ENCODE results near the gene NPAS1.
"Not testable (repeated sequence)": the region's sequence is repeated elsewhere in the genome, so short reads cannot be mapped to it uniquely, and the experiment has no call there.

Gene NPAS1

DNA sequence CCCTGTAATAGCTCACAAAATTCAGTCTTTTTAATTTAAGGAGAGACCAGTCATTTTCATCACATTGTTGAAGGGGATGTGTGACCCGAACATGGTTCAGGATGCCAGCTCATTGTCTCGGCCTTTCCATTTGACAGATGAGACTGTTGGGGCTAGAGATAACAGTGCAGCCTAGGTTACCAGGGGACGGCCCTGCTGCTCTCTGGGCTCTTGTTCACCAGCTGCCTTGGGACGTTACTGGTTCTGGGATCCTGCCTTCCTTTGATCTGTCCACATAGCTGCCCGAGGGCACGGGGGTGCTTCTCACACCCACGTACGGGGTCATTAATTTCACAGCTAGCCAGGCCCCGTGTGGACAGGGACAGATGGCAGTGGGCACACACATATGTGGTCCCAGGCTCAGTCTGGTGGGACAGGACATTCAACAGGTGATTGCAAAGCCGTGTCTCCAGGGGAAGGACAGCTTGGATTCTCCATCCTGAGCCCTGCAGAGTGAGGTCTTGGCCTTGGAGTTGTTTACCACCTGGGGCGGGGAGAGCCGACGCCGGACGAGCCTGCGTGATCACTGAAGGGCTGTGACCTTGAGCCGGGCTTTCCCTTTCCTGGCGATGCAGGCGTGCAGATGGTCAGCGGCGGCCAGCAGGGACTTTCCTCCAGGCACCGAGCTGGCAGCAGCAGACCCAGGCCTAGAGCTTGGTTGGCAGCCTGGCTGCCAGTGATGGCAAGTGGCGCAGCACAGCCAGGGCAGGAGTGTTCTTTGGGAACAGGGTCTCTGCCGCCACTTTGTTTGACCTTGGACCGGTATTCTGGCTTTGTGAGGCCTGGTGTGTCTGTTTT is 26.7 kb upstream of the NPAS1 start:
- DNase-seq: no peak

DNA sequence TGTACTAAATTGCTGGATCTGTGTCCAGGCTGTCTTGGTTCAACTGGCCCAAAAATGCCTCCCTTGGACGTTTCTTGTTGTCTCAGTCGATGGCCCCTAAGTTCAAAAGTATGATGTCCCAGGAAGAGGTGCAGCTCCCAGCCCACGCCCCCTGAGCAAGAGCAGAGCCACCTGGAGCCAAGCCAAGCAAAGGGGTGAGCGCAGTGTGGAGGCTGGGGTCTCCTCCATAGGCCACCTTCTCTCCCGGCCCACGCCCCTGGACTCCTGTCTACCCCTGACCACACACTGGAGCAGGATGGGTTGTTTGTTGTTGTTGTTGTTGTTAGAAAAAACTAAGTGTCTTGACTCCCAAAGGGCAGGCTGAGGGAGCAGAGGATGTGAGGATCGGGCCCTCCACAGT is 26.0 kb upstream of the NPAS1 start:
- DNase-seq: no peak

DNA sequence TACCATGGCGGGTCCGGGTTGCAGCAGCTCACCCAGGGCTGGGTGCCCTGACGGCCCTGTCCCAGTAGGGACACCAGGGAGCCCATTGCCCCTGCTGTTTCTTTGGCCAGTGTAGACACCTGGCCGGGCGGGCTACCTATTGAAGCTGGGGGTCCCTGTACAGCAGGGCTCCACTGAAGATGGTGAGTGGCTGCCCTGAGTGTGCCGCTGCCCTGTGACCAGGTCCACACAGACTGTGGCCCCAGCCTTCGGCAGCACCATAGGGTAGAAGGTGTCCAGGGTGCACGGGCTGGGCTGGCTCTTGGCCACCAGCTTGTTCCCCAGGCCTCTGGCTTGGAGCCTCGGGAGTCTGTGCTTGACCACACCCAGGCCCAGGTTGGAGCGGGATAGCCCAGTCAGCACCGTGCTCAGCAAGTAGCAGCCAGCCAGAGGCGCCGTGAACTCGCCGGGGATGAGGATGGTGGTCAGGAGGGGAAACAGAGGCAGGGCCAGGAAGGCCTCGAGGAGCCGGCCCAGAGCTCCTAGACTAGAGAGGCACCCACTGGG is 25.4 kb upstream of the NPAS1 start:
- no peak for DNase-seq

DNA sequence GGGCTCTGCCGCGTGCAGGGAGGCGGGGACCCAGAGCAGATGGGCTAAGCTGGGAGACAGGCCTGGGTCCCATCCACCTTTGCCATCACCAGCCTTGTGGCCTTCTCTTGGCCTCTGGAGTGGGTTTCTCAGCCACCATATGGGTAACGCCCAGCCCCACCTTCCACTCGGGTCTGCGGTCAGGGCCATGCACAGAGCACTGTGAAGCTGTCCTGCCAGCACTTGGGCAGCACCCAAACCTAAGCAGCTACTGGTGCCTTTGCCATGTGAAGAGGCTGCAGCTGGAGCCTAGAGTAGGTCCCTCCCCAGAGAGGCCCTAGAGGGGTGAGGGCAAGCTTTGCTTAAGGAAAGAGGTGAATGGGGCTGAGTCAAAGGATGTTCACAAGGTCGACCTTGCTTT is 24.1 kb upstream of the NPAS1 start:
- no peak for DNase-seq

DNA sequence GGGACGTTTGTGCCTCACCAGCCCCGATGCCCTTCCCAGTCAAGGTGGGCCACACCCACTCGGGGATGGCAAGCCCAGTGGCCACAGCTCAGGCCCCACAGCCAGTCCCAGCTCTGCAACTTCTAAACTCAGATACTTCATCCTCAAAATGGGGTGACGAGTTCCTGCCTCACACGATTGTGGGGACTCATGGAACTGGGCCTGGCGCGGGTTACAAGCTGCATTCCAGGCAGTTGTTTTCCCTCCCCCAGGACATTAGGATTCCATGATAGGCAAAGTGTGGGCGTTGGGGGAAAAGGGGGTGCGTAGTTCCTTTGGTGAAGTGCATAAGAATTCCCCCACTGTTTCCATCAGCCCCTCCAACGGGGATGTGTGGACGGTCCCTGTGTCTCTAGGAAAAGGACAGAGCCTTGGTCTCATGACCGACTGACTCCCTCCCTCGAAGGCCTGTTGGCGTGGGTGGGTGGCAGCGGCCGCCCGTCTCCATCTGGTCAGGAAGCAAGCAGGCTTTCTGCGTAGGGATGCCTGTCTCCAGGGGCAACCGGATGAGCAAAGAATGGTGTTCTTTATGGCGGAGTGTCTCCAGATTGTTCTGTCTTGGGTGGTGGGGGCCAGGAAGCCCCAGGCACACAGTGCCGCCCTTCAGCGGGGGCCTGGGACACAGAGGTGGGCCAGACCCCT is 21.1 kb upstream of the NPAS1 start:
- no peak for DNase-seq

DNA sequence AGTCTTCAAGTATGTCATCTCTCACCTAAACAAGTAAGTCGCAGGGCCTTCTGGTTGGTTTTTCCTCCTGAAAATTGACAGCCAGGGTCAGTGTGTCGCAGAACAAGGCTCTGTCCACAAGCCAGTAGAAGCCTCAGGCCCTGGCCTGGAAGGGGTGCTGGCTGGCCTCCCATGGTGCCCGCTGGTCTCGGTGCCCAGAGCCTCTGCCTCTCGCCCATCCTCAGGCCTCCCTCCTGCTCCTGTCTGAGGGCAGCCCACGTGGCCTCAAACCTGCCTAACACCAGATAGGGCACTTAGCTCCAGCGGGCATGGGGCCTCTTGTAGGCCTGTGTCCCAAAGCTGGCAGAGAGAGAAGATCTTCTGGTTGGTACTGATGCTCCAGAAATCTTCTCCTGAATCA is 20.3 kb upstream of the NPAS1 start:
- DNase-seq: no peak

DNA sequence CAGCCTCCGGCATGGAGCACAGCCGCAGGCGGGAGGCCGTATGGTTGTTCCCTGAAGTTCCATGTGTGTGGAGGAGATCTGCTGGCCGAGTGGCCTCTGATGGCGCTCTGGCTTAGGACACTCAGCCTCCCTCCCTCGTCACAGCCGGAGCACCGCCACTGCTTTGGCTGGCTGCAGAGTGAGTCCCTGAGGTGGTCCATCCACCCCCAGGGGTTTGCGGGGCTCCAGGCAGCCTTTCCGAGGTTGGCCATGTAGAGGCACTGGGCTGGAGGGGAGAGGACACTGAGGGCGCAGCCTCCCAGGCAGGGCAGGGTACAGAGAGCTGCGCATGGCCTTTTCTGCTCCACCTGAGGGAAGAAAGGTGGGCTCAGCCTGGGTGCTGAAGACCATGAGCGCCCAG is 19.8 kb upstream of the NPAS1 start:
- DNase-seq: no peak

DNA sequence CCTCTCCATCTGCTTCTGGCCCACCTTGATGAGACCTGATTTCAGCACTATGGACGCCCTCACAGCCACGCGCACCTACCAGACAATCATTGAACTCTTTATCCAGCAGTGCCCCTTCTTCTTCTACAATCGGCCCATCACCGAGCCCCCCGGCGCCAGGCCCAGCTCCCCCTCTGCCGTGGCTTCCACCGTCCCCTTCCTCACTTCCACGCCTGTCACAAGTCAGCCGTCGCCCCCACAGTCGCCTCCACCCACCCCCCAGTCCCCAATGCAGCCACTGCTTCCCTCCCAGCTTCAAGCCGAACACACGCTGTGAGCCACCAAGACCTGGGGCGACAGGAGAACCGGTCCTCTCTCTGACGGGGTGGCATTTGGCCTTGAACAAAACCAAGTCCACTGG is 19.3 kb upstream of the NPAS1 start:
- DNase-seq: no peak

DNA sequence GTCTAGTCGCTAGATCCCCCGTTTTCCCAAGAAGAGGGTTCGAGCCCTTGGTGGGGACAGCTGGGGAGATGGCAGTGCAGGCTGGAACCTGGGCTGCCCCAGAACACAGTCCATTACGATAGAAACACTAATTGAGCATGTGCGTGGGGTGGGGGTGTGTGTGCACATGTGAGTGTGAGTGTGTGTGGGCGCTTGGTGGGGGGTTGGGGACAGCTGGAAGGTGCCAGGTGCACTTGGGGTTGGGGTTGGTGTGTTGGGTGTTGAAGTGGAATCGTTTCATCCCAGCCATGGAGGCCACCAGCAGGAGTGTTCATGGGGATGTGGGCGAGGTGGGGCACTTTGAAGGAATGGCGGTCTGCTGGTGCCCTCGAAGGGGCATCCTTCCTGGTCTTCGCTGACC is 18.1 kb upstream of the NPAS1 start:
- no peak for DNase-seq

DNA sequence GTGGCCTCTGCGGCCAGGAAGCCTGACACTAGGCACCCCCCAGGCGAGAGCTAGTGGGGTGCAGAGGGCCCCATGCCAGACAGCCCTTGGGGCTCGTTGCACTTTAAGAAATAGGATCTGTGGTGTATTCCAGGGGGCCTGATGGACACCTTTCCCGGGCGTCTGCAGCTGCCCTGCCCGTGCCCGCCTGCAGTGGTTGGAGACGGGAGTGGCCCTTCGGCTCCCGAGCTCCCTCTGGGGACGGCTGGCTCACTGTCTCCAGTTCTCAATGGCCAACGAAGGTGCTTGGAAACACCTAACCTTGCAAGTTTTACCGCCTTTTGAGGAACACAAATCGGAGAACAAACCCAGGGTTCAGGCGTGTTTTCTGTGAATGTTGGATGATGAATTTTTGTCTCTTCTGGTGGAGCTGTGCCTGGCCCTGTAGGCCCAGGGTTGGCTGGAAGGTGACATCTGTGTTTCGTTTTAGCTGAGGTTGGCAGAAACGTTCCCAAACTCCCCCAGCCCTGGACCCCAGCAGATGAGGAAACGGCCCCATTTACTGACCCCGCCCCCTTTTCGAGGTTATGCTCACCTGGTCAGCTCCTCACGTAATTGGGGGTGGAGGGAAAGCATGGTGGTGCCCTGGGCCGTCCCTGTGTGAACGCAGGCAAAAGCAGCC is 17.4 kb upstream of the NPAS1 start:
- peak; percentile 15 for DNase-seq

DNA sequence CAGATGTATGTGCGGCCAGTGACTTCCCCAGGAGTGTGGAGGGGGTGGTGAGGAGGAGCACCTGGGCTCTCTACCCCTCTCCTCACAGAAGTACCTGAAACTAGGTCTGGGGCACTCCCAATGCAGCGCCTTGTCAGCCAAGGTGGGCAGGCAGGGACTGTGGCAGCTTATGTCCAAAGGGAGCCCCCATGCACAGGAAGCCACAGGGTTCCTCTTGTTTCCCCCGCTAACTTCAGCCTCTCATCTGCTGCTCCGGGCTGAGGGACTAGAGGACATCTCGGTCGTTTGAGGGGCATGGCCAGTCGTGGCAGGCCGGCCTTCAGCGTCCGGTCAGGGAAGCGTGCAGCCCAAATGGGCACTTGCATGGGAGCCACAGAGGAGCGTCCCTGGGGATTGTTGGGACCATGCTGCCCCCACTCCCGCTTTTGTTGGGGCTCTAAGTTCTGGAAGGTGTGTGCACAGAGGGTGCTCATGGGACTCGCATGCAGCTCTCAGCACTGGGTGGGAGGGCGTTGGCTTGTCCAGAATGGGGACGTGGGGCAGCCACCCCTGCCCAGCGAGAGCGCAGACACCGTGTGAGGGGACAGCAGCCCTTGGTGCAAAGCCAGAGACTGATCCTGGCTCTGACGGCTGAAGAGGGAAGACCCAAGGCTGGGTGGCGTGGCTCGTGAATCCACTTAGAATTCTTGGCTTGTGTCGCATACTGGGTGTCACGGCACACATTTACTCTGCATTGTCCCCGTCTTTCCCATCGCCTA is 16.6 kb upstream of the NPAS1 start:
- DNase-seq: no peak

DNA sequence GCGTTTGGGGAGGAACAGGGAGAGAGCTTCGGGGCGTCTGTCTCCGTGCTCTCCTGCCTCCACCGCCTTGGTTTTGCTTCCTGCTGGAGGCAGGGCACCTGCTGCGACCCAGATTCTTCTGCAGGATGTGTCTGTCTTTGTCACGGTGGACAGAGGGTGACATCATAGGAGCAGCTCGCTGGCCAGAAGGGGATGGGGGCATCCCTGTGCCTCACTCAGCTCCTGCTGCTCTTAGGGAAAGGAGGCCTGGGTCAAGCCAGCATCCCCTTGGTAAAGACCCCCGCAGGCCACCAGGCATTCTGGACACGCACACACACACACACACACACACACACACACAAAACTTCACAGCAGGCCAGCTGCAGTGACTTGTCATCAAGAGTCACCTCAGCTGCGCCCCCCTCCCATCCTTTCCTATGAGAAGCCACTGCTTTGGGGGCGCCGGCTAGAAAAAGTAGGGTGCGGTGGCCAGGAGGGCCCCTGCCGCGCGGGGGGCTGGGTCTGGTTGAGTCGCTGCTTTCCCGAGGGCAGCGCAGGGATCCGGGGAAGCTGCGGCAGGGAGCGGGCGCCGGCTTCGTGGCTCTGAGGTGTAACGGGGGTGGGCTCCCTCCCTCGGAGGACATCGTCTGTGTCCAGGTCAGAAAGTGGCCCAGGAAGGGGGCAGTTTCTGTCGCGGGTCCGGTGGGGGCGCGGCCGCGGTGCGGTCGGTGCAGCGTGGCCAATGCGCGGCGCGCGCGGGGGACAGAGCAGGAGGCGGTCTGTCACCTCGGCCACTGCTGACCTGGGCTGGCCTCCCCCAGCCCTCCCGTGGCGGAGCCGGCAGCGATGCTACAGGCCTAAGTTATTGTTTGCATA is 15.8 kb upstream of the NPAS1 start:
- no peak for DNase-seq

DNA sequence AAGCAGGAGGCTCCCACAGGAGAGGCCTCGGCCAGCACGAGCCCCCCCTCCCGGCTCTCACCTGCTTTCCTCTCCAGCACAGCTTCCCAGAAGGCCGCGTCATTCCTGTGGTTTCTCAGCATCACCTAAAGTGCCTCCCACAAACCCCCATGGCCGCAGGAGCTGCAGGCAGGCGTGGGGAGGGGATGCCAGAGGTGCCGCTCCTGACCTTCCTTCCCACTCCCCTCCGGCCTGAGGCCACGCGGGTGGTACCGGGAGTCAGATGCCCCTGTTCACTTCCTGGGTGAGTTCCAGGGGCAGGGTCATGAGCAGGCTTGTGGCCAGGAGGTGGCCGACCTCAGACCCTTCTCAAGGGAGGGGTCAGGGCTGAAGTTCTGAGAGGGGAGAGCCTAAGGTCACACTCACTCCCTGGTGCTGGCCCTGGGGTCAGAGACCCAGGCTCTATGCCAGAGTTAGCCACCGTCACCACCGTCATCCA is 14.4 kb upstream of the NPAS1 start:
- no peak for DNase-seq

DNA sequence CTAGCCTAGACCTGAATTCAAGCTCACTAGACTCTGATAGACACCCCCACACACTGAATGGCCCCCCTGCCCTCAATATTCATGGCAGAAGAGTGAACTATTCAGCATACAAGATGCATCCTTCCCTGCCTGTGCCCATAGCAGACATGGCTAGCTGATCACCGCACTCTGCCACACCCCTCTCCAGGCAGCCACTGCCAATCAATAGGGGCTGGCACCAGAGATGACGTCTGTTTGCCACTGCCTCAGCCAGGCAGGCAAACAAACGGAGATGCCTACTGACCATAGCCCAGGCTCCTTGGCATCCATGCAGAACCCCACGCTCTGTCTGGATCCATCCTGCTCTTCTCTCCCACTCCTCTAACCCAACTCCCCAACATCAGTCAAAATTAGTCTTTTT is 13.8 kb upstream of the NPAS1 start:
- DNase-seq: no peak

DNA sequence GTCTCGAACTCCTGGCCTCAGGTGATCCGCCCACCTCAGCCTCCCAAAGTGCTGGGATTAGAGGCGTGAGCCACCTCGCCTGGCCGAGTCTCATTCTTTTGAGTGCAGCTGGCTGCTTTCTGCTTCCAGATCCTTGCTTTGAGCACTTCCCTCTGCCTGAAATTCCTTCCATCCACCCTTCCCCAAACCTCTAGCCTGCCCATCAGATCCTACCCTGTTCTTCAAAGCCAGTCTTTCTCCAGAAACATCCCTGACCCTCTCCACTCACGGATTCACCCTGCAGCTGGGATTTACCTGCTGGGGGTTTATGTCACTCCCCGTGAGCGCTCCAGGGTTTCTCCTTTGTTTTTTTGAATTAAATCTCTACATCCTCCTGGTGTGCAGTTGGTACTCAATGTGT is 13.1 kb upstream of the NPAS1 start:
- no peak for DNase-seq

DNA sequence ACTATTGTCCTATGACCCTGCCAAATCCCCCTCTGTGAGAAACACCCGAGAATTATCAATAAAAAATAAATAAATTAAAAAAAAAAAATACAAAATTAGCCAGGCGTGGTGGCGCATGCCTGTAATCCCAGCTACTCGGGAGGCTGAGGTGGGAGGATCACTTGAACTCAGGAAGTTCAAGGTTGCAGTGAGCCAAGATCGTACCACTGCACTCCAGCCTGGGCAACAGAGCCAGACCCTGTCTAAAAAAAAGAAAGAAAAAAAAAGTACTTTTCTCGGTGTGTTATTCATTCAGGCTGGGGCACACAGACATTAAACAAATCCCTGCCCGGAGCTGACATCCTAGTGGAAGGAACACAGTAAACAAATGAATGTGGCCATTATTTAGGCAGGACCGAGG is 9.1 kb upstream of the NPAS1 start:
- not testable (repeated sequence) for DNase-seq

DNA sequence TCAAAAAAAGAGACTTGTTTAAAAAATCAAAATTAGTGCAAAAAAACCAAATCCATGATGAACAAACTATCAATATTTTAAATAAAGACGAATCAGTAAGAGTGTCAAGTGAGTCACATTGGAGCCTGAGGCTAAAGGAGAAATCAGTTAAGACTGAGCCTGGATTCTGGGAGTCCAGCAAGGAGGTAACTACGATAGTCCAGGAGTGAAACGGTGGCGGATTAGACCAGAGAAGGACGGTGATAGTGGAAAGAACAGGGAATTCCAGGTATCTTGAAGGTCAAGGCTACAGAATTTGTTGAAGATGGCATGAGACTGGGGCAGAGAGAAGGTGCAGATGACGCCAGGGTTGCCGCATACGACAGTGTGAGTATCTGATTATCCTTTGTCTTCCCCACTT is 7.0 kb upstream of the NPAS1 start:
- DNase-seq: no peak

DNA sequence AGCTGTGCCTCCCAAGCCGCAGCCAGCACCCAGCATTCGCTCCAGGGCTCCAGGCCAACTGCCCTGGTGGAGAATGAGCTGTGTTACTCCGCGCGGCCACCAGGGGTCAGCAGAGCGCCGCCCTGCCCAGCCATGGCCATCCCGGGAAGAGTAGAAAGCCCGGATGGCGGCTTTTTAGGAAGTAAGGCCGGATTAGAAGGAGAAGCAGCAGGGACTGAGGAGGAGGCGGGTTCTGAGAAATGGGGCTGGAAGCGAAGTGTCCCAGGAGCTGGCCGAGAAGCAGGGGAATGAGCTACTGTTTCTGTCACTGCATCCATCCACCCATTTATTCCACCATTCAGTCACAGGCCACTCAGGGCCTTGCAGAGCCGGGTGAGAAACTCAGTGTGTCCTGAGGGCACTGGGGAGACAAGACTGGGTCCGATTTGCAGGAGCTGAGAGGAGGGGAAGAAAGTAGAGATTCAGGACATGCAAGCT is 6.6 kb upstream of the NPAS1 start:
- DNase-seq: peak; percentile 57

DNA sequence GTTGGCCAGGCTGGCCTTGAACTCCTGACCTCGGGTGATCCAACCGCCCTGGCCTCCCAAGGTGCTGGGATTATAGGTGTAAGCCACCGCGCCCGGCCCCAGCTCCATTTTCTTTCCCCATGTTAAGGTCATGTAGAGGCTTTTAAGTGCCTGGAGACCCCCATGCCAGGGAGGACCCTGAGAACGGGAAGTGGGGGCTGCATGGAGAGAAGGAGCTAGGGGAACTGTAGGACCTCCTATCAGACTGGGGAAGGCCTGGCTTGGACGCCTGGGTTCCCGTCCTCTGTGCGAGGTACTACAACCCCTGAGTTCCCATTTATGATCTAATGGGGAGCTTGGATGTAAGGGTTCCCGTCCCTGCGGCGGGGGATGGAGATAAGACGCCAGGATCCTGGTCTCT is 714 bp upstream of the NPAS1 start:
- no peak for DNase-seq

DNA sequence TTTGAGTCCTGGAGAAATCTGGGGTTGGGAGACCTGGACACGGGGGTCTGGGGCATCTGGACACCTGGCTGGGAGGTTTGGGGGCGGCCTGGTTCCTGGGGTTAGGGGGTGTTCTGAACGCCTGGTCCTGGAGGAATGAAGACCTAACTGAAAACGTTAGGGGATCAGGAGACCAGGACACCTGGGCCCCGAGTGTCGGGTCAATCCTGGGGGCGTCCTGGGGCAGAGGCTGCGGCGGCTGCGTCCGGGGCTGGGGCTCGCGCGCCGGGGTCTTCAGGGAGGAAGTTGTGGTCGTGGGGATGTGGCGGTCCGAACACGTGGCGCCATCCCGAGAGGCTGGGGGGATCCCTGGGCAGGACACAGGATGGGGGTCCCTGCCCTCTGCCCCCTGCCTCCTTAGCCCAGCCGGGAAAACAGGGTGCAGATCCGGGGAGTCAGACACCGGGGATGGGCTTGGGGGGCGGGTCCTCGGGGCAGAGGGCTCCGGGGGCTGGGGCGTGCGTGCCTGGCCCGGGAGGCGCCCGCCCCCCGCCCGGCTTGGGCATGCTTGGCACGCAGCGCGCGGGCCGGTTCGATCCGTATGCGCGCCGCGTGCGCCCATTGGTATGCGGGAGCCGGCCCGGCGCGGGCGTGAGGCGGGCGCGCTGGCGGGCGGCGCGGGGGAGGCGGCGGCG is 632 bp downstream of the NPAS1 start:
- no peak for DNase-seq

DNA sequence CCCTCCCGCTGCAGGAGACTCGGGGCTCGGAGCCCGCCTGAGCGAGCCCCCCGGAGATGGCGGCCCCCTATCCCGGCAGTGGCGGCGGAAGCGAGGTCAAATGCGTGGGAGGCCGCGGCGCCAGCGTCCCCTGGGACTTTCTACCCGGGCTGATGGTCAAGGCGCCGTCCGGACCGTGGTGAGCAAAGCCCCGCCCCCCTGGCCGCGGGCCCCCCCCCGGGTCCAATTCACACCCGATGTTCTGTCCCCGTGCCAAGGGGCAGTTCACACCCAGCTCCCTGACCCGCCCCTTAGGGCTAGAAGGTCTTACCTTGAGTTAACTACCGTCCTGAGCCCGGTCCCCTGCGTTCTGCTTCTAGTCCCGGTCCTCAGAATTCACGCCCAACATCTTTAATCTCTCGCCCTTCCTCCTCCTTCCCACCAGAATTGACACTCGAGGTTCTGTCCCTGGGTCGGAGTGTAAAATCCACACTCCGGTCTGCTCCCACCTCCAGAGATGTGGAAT is 1.4 kb downstream of the NPAS1 start:
- no peak for DNase-seq

All from COR-L47 (cell line).